Myometrial cell (primary cell): ENCODE data around the gene LYSMD1. TPM values are rescaled to one million over a fixed set of nuclear protein-coding genes. Genes with fewer than 3 reads are reported as not detected.

ENCODE experiments used
- total RNA-seq: library from RNA; depleted of rRNA; stranded (reverse); fragments of >200 nt; gene quantifications from 2 replicates; pipeline ENCODE4 v1.2.3, GENCODE V29; 2015

Gene LYSMD1, protein sequence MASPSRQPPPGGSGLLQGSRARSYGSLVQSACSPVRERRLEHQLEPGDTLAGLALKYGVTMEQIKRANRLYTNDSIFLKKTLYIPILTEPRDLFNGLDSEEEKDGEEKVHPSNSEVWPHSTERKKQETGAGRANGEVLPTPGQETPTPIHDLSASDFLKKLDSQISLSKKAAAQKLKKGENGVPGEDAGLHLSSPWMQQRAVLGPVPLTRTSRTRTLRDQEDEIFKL
- total RNA-seq, result 4.9 and 8.3 TPM in 2 replicates

DNA sequence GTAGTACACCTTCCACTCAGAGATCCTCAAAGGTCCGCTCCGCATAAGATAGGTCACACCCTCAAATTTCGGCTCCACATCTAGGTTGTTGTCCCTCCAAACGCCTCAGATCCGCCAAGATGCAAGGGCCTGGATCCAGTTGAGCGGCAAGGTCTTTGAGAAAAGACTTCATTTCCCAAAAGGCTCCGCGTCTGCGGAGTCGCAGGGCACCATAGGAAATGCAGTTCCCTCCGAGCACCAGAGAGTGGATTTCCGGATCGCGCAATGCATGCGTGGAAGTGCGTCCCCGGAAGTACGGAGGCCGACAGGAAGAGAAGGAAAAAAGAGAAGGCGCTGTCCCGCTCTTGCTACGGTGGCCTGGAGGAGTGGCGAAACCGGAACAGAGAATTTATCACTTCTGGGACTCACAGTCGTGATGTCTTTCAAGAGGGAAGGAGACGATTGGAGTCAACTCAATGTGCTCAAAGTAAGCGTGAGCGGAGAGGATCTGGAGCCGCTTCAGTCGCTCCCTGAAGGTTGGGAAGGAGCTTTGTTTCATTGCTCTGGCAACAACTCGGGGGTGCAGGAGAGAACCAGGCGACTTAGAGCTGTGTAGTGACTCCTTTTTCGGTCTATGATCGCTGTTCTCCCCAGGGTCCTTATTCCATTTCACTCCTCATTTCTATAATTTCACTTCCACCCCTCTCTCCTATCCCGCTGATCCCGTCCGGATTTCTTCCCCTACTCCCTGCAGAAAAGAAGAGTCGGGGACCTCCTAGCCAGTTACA, at the start of gene LYSMD1, which contains the start of gene SCNM1:
TSS of gene LYSMD1 (minus strand) at position 165 of the 767 bp plus-strand sequence. CDS start 644 bp downstream, outside the sequence.
TSS of gene SCNM1 (plus strand) at position 407 of the 767 bp plus-strand sequence. CDS start at position 416, 9 bp downstream.

GRCh38 chr1:151198254-151199127, 32.8 kb upstream of the LYSMD1 start, which contains the start of gene PIP5K1A:
Gene PIP5K1A, plus strand, starts transcription at chr1:151198552. Its CDS starts 445 bp downstream, at chr1:151198997.

DNA sequence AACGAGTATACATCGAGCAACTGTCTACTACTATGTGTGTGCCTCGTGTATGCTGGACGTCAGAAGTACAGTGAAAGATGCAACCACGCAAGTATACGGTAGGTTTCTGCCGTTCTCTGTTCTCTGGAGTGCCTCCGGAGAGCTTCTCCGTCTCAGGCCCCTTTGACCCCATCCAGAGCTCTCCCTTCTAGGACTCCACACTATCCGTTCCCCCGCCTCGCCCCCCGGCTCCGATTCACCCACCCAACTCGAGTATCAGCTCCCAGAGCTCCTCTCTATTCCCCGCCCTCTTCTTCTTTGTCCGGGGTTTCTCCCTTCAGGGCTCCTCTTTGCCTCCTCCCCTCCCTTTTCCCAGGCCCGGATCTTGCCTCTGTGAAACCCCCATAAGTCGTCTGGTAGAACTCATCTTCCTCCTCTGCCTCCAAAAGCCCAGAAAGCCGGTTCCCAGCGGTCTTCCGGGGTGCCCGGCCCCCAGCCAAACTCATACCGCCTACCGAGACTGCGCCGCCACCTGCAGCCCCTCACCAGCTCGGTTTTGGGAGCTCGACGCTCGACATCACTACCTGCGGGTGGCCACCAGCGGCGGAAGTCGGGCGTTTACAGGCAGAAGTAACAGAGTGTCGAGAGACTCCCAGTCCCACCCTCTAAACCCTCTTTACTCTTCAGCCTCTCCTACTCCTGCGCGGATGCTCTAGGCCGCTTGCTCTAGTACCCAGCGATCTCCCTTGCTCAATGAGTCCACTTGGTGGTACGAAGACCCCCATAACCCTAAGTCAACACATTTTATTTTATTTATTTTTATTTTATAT, 24.1 kb upstream of the LYSMD1 start, which contains the start of gene VPS72:
TSS of gene VPS72 (minus strand) at position 561 of the 809 bp plus-strand sequence. CDS start at position 485, 76 bp downstream.

GRCh38 chr1:151175863-151176262, 10.2 kb upstream of the LYSMD1 start, which contains the start of gene TMOD4:
Gene TMOD4, minus strand, starts transcription at chr1:151175981. Its CDS starts 1,106 bp downstream, at chr1:151174875.

GRCh38 chr1:151156515-151156819, 9.2 kb downstream of the LYSMD1 start, which contains the start of gene TNFAIP8L2:
Gene TNFAIP8L2, plus strand, starts transcription at chr1:151156649. Its CDS starts 2,049 bp downstream, at chr1:151158698.

GRCh38 chr1:151146412-151147131, 19.1 kb downstream of the LYSMD1 start, which contains the start of gene SEMA6C:
Gene SEMA6C, minus strand, starts transcription at chr1:151146631. Its CDS starts 4,010 bp downstream, at chr1:151142621.

Other genes starting within 250 kb of the LYSMD1 start
- gene SETDB1, start 239.5 kb downstream of the LYSMD1 start, total RNA-seq, result 15.1 and 16.7 TPM in 2 replicates
- gene CERS2, start 191.1 kb downstream of the LYSMD1 start, total RNA-seq, result 113 and 140 TPM in 2 replicates
- 1.2 and 1.4 TPM in 2 replicates for gene ANXA9, start 183.6 kb downstream of the LYSMD1 start, total RNA-seq
- 12.9 and 17.9 TPM in 2 replicates for gene MINDY1, start 159.0 kb downstream of the LYSMD1 start, total RNA-seq
- gene PRUNE1, start 157.5 kb downstream of the LYSMD1 start, total RNA-seq, result 4.4 and 6.6 TPM in 2 replicates
- not detected in 2 replicates for gene BNIPL, start 129.3 kb downstream of the LYSMD1 start, total RNA-seq
- gene C1orf56, start 118.2 kb downstream of the LYSMD1 start, total RNA-seq, result 1.9 and 2.6 TPM in 2 replicates
- 34.0 and 42.4 TPM in 2 replicates for gene CDC42SE1, start 106.3 kb downstream of the LYSMD1 start, total RNA-seq
- 11.5 and 13.5 TPM in 2 replicates for gene MLLT11, start 105.5 kb downstream of the LYSMD1 start, total RNA-seq
- gene GABPB2, start 95.1 kb downstream of the LYSMD1 start, total RNA-seq, result 11.9 and 14.4 TPM in 2 replicates
- 1.4 and 3.4 TPM in 2 replicates for gene SEMA6C, start 19.3 kb downstream of the LYSMD1 start, total RNA-seq
- not detected in 2 replicates for gene TNFAIP8L2, start 9.3 kb downstream of the LYSMD1 start, total RNA-seq
- 18.6 and 29.1 TPM in 2 replicates for gene SCNM1, start 242 bp upstream of the LYSMD1 start, total RNA-seq
- gene TMOD4, start 10.1 kb upstream of the LYSMD1 start, total RNA-seq, result not detected in 2 replicates
- 47.3 and 58.8 TPM in 2 replicates for gene VPS72, start 24.3 kb upstream of the LYSMD1 start, total RNA-seq
- 55.3 and 69.5 TPM in 2 replicates for gene PIP5K1A, start 32.6 kb upstream of the LYSMD1 start, total RNA-seq
- gene PSMD4, start 88.8 kb upstream of the LYSMD1 start, total RNA-seq, result 235 and 269 TPM in 2 replicates
- 15.1 and 24.5 TPM in 2 replicates for gene ZNF687, start 116.4 kb upstream of the LYSMD1 start, total RNA-seq
- gene PI4KB, start 161.5 kb upstream of the LYSMD1 start, total RNA-seq, result 78.7 and 82.9 TPM in 2 replicates
- 49.0 and 49.4 TPM in 2 replicates for gene RFX5, start 181.3 kb upstream of the LYSMD1 start, total RNA-seq
- 49.6 and 53.0 TPM in 2 replicates for gene SELENBP1, start 206.8 kb upstream of the LYSMD1 start, total RNA-seq
- 401 and 482 TPM in 2 replicates for gene PSMB4, start 233.7 kb upstream of the LYSMD1 start, total RNA-seq